GM12878 (cell line): ENCODE data around the gene RCE1. TPM values are rescaled to one million over a fixed set of nuclear protein-coding genes. Genes with fewer than 3 reads are reported as not detected.

Source experiments
- ATAC-seq: fragments of 200-7000 bp; cut with Tn5 transposase; 3 replicates; pipeline ENCODE4 v1.9.1; 2020; ENCODE audit warnings: mild to moderate bottlenecking, moderate library complexity
- BruUV-seq: library from RNA; stranded (reverse); fragments of 400-500 nt; replicated peaks from 2 replicates; lab custom pipeline; 2021; lab: Mats Ljungman, UMichigan
- CTCF ChIA-PET: fragments of 300-600 bp; sonication (Branson Sonifier 250); formaldehyde crosslinking; extraction: SDS; loops from one replicate; lab custom pipeline; 2021; ENCODE audit warnings: inconsistent platforms; lab: Yijun Ruan, JAX
- POLR2A ChIA-PET: fragments of 350-600 bp; formaldehyde crosslinking; extraction: SDS; loops from one replicate; lab custom pipeline; 2021; ENCODE audit warnings: inconsistent platforms; lab: Charles Lee
- RAD21 ChIA-PET: fragments of 300-600 bp; sonication (Branson Sonifier 250); formaldehyde crosslinking; loops from one replicate; lab custom pipeline; 2023; ENCODE audit warnings: antibody characterized with exemption; ENCODE audit not compliant: unreplicated experiment; lab: Charles Lee
- SMC1A ChIA-PET: fragments of 300-600 bp; sonication (Branson Sonifier 250); formaldehyde crosslinking; loops from one replicate; lab custom pipeline; 2023; ENCODE audit not compliant: unreplicated experiment, uncharacterized antibody; lab: Charles Lee
- DNase-seq: peaks from one replicate; pipeline ENCODE4 v3.0.0-alpha.2; 2011; ENCODE audit warnings: low read depth, low spot score
- FAIRE-seq: peaks from 3 replicates; lab custom pipeline; 2011; peaks lifted over from hg19 to GRCh38; lab: Jason Lieb, UNC
- H2AFZ ChIP-seq: 2 replicates; pipeline ENCODE4 v1.6.0; 2011; ENCODE audit warnings: low read depth, low read length, control low read depth; ENCODE audit not compliant: control insufficient read depth
- H3K27ac ChIP-seq: 2 replicates; pipeline ENCODE4 v1.5.1; 2011; ENCODE audit warnings: control low read depth; ENCODE audit not compliant: control insufficient read depth, insufficient read depth
- H3K27me3 ChIP-seq, 2 experiments: replicated peaks in 1 of 2; 2 replicates each; pipeline versions ENCODE4 v1.6.0 to v1.6.1; 2011; ENCODE audit warnings: low read length in 1 of 2; ENCODE audit not compliant: control insufficient read depth in 2 of 2, insufficient read depth in 2 of 2
- H3K36me3 ChIP-seq, 2 experiments: 2 replicates each; pipeline ENCODE4 v1.5.1; 2011; ENCODE audit warnings: low read length in 1 of 2; ENCODE audit not compliant: control insufficient read depth in 2 of 2, insufficient read depth in 2 of 2
- H3K4me1 ChIP-seq: 2 replicates; pipeline ENCODE4 v1.6.1; 2011; ENCODE audit warnings: mild to moderate bottlenecking, low read length, moderate library complexity, mixed read lengths; ENCODE audit not compliant: control insufficient read depth, insufficient read depth
- H3K4me2 ChIP-seq: 2 replicates; pipeline ENCODE4 v1.6.0; 2011; ENCODE audit warnings: control low read depth; ENCODE audit not compliant: control insufficient read depth, insufficient read depth
- H3K4me3 ChIP-seq: fragments of 200-600 bp; sonication (generic); 2 replicates; pipeline ENCODE4 v1.5.1; 2016
- H3K79me2 ChIP-seq: 2 replicates; pipeline ENCODE4 v1.6.0; 2011; ENCODE audit warnings: low read length; ENCODE audit not compliant: control insufficient read depth, insufficient read depth
- H3K9ac ChIP-seq: 2 replicates; pipeline ENCODE4 v1.8.0; 2011; ENCODE audit warnings: low read length, control low read depth, mixed read lengths; ENCODE audit not compliant: control insufficient read depth, insufficient read depth
- H3K9me3 ChIP-seq: replicated peaks from 3 replicates; pipeline ENCODE4 v1.5.1; 2011; ENCODE audit warnings: mild to moderate bottlenecking, low read length; ENCODE audit not compliant: control insufficient read depth, insufficient read depth
- H4K20me1 ChIP-seq: 2 replicates; pipeline ENCODE4 v1.6.0; 2011; ENCODE audit not compliant: control insufficient read depth, insufficient read depth
- ATF7 ChIP-seq: fragments of 450-650 bp; IDR thresholded peaks from 2 replicates; pipeline ENCODE4 v1.6.1; 2016; ENCODE audit warnings: low read depth, mild to moderate bottlenecking
- BMI1 ChIP-seq: fragments of 450-650 bp; IDR thresholded peaks from 2 replicates; pipeline ENCODE4 v1.6.1; 2016; ENCODE audit warnings: mild to moderate bottlenecking, moderate library complexity, borderline replicate concordance
- CREB1 ChIP-seq: IDR thresholded peaks from 2 replicates; pipeline ENCODE4 v1.6.1; 2012; ENCODE audit warnings: low read depth, mild to moderate bottlenecking, inconsistent platforms
- DPF2 ChIP-seq: fragments of 450-650 bp; IDR thresholded peaks from 2 replicates; pipeline ENCODE4 v1.6.1; 2017; ENCODE audit warnings: mild to moderate bottlenecking
- IKZF1 ChIP-seq: fragments of 450-650 bp; conservative IDR thresholded peaks from 2 replicates; pipeline ENCODE4 v1.6.1; 2017; ENCODE audit warnings: antibody characterized with exemption, mild to moderate bottlenecking
- NFXL1 ChIP-seq: fragments of 450-650 bp; IDR thresholded peaks from 2 replicates; pipeline ENCODE4 v1.6.1; 2017; ENCODE audit warnings: antibody characterized with exemption, mild to moderate bottlenecking, borderline replicate concordance
- NR2C1 ChIP-seq: fragments of 450-650 bp; IDR thresholded peaks from 2 replicates; pipeline ENCODE4 v1.6.1; 2017; ENCODE audit warnings: antibody characterized with exemption, mild to moderate bottlenecking, moderate library complexity
- NR2F1 ChIP-seq: fragments of 450-650 bp; conservative IDR thresholded peaks from 2 replicates; pipeline ENCODE4 v1.6.1; 2017; ENCODE audit warnings: mild to moderate bottlenecking
- POU2F2 ChIP-seq: IDR thresholded peaks from 3 replicates; pipeline ENCODE4 v1.6.1; 2011; ENCODE audit warnings: low read depth, mild to moderate bottlenecking, low read length, borderline replicate concordance
- RAD51 ChIP-seq: fragments of 450-650 bp; IDR thresholded peaks from 2 replicates; pipeline ENCODE4 v1.6.1; 2016; ENCODE audit warnings: moderate library complexity, mild to moderate bottlenecking, inconsistent platforms
- SMAD5 ChIP-seq: IDR thresholded peaks from 2 replicates; pipeline ENCODE4 v1.6.1; 2016; ENCODE audit warnings: antibody characterized with exemption, low read depth
- SRF ChIP-seq, 2 experiments: IDR thresholded peaks; 2 replicates each; pipeline ENCODE4 v1.6.1; 2011; ENCODE audit warnings: low read depth in 2 of 2, low read length in 2 of 2, mild to moderate bottlenecking in 1 of 2, moderate library complexity in 1 of 2
- ZBED1 ChIP-seq: IDR thresholded peaks from 2 replicates; pipeline ENCODE4 v1.6.1; 2016; ENCODE audit warnings: borderline replicate concordance
- ZNF207 ChIP-seq: fragments of 450-650 bp; IDR thresholded peaks from 2 replicates; pipeline ENCODE4 v1.6.1; 2014; ENCODE audit warnings: antibody characterized with exemption, mild to moderate bottlenecking, borderline replicate concordance
- ZNF274 ChIP-seq: IDR thresholded peaks from one replicate; pipeline ENCODE4 v1.8.0; 2011; ENCODE audit not compliant: insufficient read length, insufficient read depth
- WGBS: methylation state at CpG from one replicate; pipeline ENCODE4 v1.1.6; 2016; ENCODE audit warnings: low lambda C conversion rate; ENCODE audit not compliant: insufficient replicate concordance, insufficient coverage; ENCODE audit errors: missing lambda C conversion rate; 5-methylcytosine and 5-hydroxymethylcytosine counted together
- in situ Hi-C: fragments of 300-500 bp; cut with MboI; formaldehyde crosslinking; loops from 9 replicates; pipeline ENCODE4 v1.14.3; 2018; ENCODE audit warnings: mixed read lengths
- intact Hi-C: fragments of 100-400 bp; cut with micrococcal nuclease; formaldehyde crosslinking; loops from one replicate; pipeline ENCODE4 v1.14.2; 2022; ENCODE audit not compliant: unreplicated experiment
- polyA plus RNA-seq, 11 experiments: library from polyadenylated mRNA; depleted of rRNA in 4 of 11; unstranded in 6 of 11; stranded (reverse) in 5 of 11; fragments of >200 nt; fragmentation: Nextera tagmentation in 4 of 11; fragmentation: Illumina TruSeq in 1 of 11; extraction: Ambion mirVana in 4 of 11; extraction: Trizol in 1 of 11; gene quantifications; 1 replicate in 1 of 11; 2 replicates in 10 of 11; pipeline versions ENCODE4 v1.2.1 to v1.2.3, GENCODE V29; 2011 to 2016; ENCODE audit warnings: inconsistent platforms in 2 of 11, missing spikeins in 2 of 11, low read depth in 1 of 11
- total RNA-seq, 4 experiments: library from RNA; depleted of rRNA in 3 of 4; stranded (reverse); fragments of >200 nt in 3 of 4; fragmentation: Illumina TruSeq in 1 of 4; extraction: Trizol in 1 of 4; gene quantifications; 2 replicates each; pipeline versions ENCODE4 v1.2.1 to v1.2.3, GENCODE V29; 2013 to 2021
- TF ChIP-seq, protein P1 (sequence below): fragments of 450-650 bp; conservative IDR thresholded peaks from 2 replicates; pipeline ENCODE4 v1.6.1; 2017; ENCODE audit warnings: mild to moderate bottlenecking, moderate library complexity
- TF ChIP-seq, protein P2 (sequence below): IDR thresholded peaks from 2 replicates; pipeline ENCODE4 v1.6.1; 2012; ENCODE audit warnings: low read length, inconsistent platforms

RCE1 gene
- total and polyA plus RNA-seq, 10 of the 15 experiments (the other 5 are each of a cell fraction or from before 2014, with no cell fraction given) = 0.79 to 32.9 (median 16.4) TPM

DNA sequence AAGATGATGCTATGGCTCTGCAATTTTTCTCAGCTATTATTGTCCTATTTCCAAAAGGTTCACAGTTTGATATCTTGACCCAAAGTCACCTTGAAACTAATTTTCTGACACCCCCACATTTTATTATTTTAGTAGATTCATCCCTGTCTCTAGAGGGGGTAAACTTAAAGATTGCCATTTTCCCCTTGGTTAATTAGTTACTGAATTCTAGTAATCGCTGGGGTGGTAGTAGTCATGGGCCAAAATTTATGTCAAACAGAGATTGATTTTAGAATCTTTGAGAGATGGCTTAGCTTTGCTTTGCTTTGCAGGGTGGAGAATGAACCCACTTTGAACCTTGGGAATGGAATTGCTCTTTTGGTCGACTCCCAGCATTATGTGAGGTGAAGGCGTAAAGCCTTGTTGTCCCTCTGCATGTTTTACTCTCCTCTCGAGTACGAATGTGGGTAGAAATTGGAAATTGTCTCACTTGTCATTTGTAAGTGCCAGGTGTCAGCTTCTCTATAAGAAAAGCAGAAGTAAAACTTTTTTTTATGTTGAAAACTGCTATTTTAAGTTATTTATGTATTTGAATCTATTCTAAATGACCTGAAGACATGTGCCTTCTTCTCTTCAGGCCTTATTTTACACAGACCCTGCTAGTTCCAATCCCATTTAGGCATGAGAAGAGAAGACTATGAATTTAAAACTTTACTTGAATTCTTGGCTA is 42.4 kb upstream of the RCE1 start (continued):
- TF ChIP-seq, protein P1, sequence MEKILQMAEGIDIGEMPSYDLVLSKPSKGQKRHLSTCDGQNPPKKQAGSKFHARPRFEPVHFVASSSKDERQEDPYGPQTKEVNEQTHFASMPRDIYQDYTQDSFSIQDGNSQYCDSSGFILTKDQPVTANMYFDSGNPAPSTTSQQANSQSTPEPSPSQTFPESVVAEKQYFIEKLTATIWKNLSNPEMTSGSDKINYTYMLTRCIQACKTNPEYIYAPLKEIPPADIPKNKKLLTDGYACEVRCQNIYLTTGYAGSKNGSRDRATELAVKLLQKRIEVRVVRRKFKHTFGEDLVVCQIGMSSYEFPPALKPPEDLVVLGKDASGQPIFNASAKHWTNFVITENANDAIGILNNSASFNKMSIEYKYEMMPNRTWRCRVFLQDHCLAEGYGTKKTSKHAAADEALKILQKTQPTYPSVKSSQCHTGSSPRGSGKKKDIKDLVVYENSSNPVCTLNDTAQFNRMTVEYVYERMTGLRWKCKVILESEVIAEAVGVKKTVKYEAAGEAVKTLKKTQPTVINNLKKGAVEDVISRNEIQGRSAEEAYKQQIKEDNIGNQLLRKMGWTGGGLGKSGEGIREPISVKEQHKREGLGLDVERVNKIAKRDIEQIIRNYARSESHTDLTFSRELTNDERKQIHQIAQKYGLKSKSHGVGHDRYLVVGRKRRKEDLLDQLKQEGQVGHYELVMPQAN = no peak
- TF ChIP-seq POU2F2 (no peak), NR2F1 (no peak), NFXL1 (no peak), DPF2 (peak; percentile 75), BMI1 (no peak), CREB1 (no peak), ZNF207 (no peak)
- TF ChIP-seq, protein P2, sequence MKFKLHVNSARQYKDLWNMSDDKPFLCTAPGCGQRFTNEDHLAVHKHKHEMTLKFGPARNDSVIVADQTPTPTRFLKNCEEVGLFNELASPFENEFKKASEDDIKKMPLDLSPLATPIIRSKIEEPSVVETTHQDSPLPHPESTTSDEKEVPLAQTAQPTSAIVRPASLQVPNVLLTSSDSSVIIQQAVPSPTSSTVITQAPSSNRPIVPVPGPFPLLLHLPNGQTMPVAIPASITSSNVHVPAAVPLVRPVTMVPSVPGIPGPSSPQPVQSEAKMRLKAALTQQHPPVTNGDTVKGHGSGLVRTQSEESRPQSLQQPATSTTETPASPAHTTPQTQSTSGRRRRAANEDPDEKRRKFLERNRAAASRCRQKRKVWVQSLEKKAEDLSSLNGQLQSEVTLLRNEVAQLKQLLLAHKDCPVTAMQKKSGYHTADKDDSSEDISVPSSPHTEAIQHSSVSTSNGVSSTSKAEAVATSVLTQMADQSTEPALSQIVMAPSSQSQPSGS = peak; percentile 23; the same call in 1 of the 2 replicates

DNA sequence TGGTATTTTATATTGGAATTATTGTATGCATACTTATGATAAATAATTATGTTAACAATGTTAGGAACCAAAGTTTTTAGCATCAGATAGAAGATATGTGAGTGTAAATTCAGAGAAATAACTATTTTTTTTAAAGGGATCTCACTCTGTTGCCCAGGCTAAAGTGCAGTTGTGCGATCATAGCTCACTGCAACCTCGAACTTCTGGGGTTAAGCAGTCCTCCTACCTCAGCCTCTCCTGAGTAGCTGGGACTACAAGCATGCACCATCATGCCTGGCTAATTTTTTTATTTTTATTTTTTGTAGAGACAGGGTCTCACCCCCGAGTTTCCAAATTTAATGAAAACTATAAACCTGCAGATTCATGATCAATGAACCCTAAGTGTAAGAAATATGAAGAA is 33.6 kb upstream of the RCE1 start:
- FAIRE-seq = no peak
- in situ Hi-C loops = no loop called here

More for the DNA sequence above, 33.6 kb upstream of the RCE1 start:
- no TSS peak for BruUV-seq
- TF ChIP-seq ATF7 = no peak
- no peak for TF ChIP-seq ZNF274
- no peak for TF ChIP-seq IKZF1
- no peak for TF ChIP-seq NR2F1
- no peak for TF ChIP-seq NR2C1
- no peak for TF ChIP-seq RAD51
- no peak for TF ChIP-seq SRF (IDR thresholded peaks at IDR 0.05; ENCODE audit: low read depth in 2 of 2, low read length in 2 of 2)
- no peak for TF ChIP-seq SMAD5
- TF ChIP-seq ZBED1 = no peak
- TF ChIP-seq, all 136 proteins: peak for 0
- ATAC-seq (no peak), DNase-seq (no peak)
- Histone ChIP-seq H4K20me1 (no peaks in the 10 kb centered on the region), H3K4me1 (peaks cover 7% of the 10 kb centered on the region), H3K4me3 (no peak overlapping the region), H3K4me2 (no peak overlapping the region), H3K36me3 (no peaks in the 10 kb centered on the region), H2AFZ (no peak overlapping the region), H3K9ac (no peak overlapping the region), H3K9me3 (no peaks in the 10 kb centered on the region), H3K27ac (no peak overlapping the region), H3K79me2 (no peaks in the 10 kb centered on the region), H3K27me3 (no peaks in the 10 kb centered on the region)
- intact Hi-C loops = no loop called here
- ChIA-PET RAD21 (no interaction called here), CTCF (no interaction called here), SMC1A (no interaction called here), POLR2A (interaction anchor here (0.7 to 0.9 kb wide), 2 partner anchors 8 to 12 kb away, joined by 3 read pairs; no protein-coding TSS in a partner anchor)
- 95% methylated on average over 3 of the region's 3 CpGs for WGBS
